Dedifferentiated amniotic fluid mesenchymal stem cell (primary cell): ENCODE data around the gene PDE4B.
A peak's percentile ranks its signal among the peaks of the same experiment; 100 is the strongest.

ENCODE experiments used
- DNase-seq: peaks from one replicate; pipeline ENCODE4 v3.0.0-alpha.2; 2016; ENCODE audit errors: extremely low spot score

Gene PDE4B

DNA sequence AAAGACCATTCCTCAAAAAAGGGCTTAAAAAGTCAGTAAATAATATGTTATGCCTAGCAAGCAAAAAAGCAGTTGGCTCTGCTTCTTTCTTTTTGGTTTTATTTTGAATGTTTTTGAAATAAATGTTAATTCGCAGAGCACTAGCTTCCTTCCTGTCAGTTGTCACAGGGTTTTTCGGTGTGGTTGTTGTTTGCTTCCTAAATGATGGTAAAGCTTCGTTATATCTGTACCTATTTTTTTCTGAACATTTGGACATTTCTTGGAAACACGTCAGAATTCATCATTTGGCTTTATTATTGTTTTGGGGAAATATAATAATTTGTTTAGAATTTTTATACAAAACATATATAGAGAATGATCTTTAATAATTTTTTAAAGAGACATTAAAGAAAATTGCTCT, 389.3 kb downstream of the PDE4B start:
- no peak for DNase-seq

DNA sequence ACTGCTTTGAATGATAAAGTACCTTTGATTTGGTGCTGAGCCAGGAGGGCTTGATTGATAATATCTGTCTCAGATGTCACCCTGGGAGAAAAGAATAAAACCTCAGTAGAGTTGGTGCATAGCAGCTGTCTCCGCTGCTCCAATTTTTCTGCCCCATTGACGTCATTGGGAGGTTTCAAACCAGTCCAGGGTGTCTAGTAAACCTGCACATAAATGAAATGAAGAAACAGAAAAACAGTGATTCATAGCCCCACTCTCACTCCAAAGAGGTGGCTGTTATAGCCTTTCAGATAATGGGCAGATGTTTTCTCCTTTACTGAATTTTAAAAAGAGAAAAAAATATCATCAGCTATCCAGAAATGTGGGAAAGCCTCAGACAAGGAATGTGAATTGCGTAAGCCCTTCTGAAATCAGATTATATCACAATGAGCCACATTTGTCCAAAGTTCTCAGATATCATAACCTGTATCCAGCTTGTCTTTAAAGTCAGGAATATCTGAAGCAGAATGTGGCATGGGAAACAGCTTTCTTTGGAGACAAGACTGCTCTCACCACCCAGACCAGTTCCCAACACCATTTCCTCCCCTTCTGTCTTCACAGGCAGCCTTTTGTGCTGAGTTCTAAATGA, 390.0 kb downstream of the PDE4B start:
- peak; percentile 36 for DNase-seq

DNA sequence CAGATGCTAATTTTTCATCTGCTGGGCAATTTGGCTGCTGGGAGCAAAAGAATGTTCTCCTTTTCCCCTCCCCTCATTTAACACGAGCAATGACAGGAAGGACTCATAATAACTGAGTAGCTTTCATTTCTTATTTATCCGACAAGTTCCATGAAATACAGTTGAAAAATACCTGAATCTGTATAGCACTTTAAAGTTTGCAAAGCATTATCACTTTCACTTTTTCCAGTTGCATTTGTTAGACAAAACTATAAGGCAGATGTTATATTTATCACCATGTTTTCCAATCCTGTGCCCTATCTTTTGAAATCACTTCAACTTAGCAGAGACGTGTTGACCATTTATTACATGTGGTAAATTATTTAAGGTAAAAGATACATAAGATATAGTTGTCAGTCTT, 390.7 kb downstream of the PDE4B start:
- no peak for DNase-seq

DNA sequence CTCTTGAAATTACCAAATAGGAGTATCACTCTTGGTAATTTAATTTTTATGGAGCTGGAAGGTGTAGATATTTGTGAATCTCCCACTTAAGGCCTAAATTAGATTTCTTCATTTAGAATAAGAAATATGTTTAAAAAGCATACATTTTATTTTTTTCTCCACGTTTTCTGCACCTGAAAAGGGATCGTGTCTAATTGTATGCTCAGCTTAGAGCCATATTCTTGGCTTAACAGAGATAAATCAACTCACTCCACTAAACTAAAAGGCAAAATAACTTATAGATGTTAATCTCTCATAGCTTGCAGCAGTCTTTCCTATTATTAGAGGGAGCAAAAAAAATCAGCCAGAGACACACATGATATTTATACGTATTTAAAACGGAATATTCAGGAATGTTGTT, 404.4 kb downstream of the PDE4B start:
- DNase-seq, result no peak

DNA sequence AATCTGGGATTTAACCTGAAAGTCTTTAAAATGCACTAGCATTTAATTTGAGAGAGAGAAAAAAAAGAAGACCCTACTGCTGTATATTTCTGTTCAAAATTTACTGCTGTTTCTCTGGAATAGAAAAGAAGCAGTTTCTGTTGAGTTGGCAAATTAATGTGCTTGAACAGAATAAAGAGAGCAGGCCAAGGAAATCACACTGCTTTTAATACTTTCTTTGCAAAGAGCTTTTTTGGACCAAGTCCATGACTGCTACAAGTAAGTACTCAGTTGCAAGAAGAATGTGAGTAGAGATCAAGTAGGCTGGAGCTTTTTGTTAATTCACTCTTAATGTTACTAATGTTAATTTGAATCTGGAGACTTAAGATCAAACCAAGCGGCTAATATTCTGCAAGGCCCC, 405.1 kb downstream of the PDE4B start:
- no peak for DNase-seq

DNA sequence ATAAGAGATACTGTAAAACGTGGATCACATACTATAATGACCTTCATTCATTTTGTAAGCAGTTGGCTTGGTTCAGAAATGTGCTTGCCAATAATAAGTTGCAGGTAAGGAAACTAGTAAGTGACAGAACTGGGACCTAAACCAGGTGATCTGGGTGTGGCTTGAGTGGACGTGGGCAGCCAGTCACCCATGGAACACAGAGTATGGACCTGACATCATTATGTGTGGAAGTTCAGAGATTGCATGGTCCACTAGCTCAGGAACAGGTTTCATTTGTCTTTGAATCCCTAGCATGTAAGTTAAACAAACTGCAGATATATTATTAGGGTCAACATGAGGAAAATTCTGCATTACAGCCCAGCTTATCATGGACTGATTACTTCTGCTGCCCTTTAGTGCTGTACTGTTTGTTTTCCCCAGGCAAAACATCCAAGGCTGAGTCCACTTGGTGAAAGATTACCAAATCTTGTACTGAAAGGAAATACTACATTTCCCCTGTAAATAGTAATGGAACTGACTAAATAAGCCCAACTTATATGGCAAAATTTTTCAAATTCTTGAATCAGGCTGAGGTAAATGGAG, 414.0 kb downstream of the PDE4B start:
- DNase-seq, result no peak

DNA sequence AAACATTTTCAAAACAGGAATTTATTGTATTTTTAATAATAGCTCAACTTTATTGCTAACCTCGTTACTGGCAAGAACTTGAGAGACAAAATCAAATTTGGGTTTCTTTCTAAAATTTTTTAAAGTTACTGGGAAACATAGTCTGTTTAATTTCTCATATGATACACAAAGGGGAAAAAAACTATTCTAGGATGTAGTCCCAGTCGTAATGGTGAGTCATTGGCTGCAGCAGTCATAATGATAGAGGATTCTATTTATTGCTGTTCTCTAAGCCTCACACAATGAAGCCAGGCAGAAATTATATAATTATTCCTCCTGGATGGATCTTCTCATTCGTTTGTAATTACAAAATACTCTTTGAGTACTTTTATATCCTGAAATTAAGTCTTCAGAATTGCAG, 414.8 kb downstream of the PDE4B start:
- peak; percentile 60 for DNase-seq

DNA sequence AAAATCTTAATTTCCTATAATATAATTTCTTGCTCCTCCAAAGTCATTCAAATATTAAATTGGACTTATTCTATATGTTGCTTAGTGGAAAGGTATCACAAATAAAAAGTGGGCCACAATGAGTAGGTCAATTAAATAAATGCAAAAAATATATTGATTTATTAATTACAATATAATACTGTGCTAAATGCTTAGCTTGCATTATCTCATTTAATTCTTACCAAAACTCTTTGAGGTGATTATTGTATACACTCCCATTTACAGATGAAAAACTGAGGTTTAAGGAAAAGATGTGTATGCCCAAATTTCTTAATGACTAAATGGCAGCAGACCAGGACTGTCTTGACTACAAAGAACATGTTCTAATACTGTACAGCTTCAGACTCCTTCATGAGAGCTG, 415.9 kb downstream of the PDE4B start:
- no peak for DNase-seq

DNA sequence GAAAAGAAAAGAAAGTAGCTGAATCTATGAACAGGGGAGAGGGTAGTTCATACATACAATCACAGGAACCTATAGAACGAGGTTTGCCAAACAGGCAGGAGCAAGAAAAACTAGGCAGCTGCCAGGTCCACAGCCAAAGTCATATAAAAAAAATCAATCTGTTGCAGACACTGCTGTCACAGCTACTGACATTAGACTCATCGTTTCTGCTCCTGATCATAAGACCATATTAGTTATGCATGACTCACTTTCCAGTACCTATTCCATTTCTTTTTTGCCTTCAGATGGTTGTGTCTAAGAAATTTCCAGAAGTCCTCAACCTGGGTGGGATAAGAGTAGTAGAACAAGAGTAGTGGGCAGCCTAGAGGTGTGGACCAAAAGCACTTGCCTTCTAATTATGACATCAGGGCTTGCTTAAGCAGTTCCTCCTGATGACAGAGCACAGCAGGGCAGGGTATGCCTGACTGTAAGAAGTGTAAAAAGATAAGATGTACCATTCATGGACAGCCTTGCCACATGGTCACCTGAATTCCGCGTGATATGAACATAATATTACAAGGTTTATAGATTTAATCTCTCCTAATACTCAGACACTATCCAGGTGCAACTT, 418.0 kb downstream of the PDE4B start:
- no peak for DNase-seq

DNA sequence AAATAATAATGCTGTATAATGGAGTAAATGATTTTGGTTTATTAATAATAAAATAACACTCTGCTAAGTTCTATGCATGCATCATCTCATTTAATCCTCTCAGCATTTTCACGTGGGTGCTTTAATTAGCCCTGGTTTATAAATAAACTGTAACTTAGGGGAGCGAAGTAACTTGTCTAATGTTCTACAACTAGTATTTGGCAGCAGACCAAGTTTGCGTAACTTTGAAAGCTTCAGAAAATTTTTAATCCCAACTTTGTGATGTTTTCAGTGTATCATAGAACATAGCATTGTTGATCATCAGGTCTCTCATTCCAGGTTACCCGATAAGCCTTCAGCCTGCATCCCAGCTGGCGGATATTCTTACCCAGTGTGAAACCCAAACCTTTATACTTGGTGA, 418.8 kb downstream of the PDE4B start:
- no peak for DNase-seq

DNA sequence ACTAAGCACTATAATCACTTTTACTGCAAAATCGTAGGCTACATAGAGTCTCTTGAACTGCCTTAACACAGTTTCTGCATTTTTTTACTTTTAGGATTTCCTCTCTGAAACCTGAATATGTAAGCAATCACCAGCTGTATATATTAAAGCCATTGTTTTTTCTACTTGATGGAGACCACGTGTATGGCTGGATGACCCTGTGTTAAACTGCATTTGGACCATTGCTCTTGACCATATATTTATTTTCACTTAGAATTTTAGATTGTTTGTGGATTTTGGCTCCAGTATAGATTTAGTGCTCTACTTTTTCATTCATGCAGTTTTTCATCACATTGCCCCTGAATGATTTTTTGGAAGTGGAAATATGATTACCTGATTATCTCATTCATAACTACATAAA, 420.8 kb downstream of the PDE4B start:
- no peak for DNase-seq

DNA sequence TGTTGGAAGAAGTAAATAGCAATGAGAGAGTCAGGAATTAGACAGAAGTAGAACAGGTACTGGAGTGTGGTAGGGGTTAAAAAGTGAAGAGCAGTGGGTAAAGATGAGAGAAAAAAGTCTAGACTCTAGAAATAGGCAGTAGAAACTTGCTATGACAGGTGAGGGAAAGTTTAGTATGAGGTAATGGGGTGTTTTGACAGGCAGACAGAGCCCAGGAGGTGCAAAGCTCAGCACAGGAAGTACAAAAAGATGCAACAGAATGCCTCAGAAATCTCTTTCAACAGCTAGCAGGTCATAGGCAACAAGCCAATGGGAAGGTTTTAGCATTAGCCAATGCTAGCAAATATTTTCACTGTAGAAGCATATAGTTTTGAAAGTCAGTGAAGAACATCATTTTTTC, 422.2 kb downstream of the PDE4B start:
- no peak for DNase-seq

DNA sequence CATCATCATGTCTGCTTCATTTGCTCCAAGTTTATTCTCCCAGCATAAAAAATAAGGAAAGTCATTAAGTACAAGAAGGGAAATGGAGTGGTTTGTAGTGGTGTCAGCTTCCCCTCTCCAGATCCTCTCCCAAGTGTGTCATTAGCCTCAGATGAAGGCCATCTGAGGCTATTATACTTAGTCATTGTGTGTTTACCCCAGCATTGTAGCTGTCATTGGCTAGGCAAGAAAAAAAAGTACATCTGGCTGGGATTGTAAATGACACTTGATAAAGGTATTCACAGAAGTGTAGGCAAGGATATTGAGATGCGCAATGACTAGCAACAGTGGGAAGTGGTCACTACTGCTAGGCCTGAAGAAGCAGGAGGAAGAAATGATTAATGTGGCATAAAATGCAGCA, 424.3 kb downstream of the PDE4B start:
- DNase-seq, result no peak

DNA sequence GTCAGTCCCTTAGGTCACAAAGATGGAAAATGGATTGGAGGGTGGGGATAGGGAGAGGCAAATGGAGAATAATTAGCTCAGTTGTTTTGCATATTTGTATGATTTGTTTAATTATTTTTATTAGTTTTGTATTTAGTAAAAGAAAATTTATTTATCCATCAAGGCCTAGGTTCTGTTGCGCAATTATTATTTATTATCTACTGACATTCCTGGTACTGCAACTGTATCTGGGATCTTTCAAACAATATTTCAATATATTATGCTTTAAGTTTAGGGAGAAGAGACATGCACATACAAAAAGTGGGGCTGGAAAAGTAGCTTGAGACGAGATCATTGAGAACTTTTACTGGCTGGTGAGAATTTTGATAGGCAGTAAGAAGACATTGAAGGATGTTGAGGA, 424.9 kb downstream of the PDE4B start:
- DNase-seq, result no peak

DNA sequence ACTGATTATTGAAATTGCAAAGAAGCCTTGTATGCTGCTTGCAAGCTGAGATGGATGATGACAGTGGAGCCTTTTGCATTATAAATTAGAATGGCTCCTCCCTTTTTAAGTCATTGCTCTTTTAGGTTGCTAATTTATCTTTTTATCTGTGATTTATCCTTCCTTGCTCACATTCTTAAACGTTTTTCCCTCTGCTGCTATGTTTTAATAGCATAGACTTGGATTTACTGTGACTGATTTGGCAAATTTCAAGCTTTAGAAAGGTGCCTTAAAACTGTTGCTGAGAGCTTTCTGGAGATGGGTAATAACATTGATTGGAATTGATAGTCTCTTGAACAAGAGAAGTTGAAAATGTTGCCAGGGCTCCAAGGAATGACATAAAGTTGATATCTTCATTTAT, 427.8 kb downstream of the PDE4B start:
- DNase-seq, result no peak

DNA sequence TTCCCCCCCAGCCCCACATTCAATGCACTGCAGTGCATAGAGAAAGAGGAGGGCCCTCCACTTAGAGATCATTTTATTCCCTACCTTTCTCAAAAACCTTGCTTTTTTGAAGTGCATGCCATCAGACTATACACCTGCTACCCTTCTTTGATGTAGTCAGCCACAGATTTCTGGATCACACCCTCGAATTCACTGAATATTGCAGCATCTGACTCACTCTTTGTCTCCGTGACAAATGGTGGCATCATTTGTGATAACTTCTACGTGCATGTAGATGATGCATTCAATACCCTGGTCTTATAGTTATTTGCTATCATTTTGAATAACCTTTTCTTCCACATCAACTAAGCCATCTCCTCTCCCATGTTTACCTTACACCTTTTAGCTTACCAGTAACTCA, 431.0 kb downstream of the PDE4B start:
- no peak for DNase-seq

DNA sequence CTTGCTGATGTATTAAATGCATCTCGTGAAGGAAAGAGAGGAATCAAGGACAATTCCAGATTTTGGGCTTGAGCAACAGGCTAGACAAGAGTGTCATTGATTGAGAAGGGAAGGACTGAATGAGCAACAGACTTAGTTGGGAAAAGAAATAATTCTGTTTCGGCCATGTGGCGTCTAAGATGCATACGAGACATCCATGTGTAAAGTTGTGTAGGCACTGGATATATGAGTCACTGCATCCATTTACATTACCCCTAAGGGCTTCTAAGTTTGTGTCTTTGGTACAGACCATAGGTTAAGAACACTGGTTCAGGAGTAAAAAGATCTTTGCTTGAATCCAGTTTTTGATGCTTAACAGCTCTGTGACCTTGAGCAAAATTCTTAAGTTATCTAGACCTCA, 434.3 kb downstream of the PDE4B start:
- DNase-seq, result no peak

DNA sequence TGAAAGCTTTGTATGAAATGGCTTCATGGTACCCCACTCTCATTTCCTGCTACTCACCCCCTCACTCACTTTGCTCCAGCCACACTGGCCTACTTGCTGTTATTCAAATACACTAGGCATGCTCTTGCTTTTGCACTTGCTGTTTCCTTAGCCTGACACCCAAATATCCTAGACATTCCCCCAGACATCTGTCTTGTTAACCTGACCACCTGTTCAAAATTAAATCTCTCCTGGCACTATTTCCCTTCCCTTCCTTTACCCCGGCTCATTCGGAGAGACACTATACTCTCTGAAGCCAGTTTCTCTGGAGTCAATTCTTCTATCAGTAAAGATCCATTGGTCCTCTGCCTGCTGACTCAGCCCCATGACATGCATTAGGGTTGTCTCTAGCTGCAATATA, 435.3 kb downstream of the PDE4B start:
- no peak for DNase-seq

DNA sequence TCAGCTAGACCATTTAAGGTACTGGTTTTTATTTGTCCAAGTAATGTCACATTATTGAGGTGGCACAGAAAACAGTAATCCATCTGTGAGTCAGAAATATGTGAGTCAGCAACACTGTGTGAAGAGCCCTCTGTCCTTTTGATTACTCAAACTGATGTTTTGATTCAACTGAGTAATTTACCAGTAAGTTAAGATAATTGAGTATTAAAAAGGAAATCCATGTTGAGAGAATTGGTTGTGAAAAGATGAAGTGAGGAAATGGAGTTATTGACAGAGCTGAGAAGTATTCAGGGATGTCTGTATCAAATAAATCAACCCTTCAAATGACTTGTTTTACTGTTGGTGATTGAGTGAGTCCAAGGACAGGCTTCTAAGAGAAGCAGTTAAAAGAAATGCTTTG, 438.5 kb downstream of the PDE4B start:
- no peak for DNase-seq

DNA sequence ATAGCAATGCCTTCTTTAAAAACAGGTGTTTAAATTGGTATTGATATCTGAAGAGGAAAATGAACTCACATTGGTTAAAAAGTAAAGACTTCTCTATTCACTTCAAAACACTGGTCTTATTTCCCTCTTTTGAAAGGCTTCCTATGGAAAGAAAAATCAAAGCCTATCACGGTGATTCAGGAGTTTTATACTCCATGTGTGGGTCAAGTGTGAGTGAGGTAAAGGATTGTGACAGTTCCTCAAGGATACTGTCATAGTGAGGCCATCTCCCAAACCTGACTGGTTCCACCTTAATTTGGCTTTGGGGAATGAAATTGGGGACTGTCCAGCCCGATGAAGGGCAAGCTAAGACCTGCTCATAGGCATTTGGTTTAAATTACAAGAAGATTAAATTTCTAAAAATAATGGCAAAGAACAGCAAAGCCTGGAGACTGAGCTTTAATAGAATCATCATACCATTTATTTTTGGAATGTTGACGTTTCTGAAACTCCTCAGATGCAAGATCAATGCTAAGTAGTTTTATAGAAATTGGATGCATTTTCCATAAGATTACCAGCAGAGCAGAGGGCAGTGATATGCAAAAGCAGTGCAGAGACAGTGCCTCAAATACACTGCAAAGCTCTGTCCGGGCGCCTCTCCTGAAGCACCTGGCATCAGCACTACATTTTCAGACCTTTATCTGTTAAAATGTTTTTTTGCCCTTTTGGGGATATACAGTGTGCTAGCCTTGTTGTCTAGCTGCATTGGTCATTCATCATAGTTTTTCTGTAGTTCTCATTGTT, 439.2 kb downstream of the PDE4B start:
- no peak for DNase-seq

DNA sequence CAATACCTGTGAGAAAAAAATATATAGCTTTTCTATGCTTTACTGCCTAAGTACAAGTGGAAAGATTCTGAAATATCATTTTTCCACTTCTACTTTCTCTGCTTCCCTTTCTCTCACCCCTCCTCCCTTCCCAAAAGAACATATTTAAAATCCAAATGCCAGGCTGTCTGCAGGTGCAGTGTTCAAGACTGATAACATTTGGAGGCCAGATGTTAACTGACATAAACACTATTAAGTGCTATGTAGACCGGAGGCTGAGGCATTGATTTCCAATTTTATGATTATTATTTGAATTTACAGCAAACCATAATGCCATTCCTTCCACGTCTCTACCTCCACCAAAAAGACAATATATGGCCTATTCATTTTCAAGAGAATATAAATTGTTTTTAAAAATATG, 444.3 kb downstream of the PDE4B start:
- DNase-seq, result no peak

DNA sequence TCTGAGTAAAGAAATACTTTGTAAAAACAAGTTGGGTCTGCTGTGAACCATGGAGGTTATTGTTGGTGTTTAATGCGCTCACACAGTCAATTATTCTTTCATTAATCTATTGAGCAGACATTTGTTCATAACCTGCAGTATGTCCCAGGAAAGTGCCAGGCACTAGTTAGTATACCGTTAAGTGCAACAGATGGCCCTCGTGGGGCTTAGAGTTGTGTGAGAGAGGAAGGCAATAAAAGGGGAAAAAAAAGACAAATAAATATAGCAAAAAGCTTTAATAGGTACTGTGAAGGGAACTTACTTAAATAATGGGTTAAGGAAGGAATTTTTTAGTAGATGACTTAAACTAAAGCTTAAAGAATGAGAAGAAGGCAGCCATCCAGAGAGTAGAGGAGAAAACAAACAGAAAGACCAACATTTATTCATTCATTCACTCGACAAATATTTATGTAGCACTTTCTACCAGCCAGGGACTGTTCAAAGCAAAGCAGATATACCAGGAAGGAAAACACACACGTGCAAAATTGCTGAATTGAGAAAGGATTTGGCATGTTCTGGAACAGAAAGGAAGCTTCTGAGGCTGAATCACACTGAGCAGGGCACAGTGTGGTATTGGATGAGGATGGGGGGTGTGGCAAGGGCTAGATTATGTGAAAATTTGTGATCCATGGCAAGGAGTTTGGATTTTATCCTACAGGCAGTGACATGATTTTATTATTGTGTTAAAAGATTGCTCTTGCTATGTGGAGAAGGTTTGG, 445.2 kb downstream of the PDE4B start:
- no peak for DNase-seq
